Keratinocyte (primary cell): ENCODE measurements around the gene USF3. TPM values are rescaled to one million over a fixed set of nuclear protein-coding genes. Genes with fewer than 3 reads are reported as not detected.

Experiments used
- DNase-seq: peaks from one replicate; pipeline ENCODE4 v3.0.0-alpha.2; 2011; ENCODE audit warnings: low read depth, missing footprints, low spot score
- FAIRE-seq: peaks from 2 replicates; lab custom pipeline; 2011; peaks lifted over from hg19 to GRCh38; lab: Jason Lieb, UNC
- H2AFZ ChIP-seq: 2 replicates; pipeline ENCODE4 v1.6.0; 2012; ENCODE audit warnings: low read length, control low read depth, inconsistent platforms; ENCODE audit not compliant: control insufficient read depth
- H3K27ac ChIP-seq: 2 replicates; pipeline ENCODE4 v1.5.1; 2011; ENCODE audit warnings: low read length; ENCODE audit not compliant: control insufficient read depth, insufficient read depth
- H3K27me3 ChIP-seq: 3 replicates; pipeline ENCODE4 v1.6.0; 2011; ENCODE audit warnings: low read length; ENCODE audit not compliant: control insufficient read depth, insufficient read depth; ENCODE audit errors: extremely low read depth
- H3K36me3 ChIP-seq, 2 experiments: 2 replicates in 1 of 2; 3 replicates in 1 of 2; pipeline ENCODE4 v1.5.1; 2011; ENCODE audit warnings: low read length in 2 of 2, mild to moderate bottlenecking in 1 of 2; ENCODE audit not compliant: control insufficient read depth in 2 of 2, insufficient read depth in 2 of 2; ENCODE audit errors: extremely low read depth in 1 of 2
- H3K4me1 ChIP-seq: 3 replicates; pipeline ENCODE4 v1.5.1; 2011; ENCODE audit warnings: low read length; ENCODE audit not compliant: control insufficient read depth, insufficient read depth; ENCODE audit errors: extremely low read depth
- H3K4me2 ChIP-seq: 3 replicates; pipeline ENCODE4 v1.6.0; 2011; ENCODE audit warnings: low read depth, low read length; ENCODE audit not compliant: control insufficient read depth, insufficient read depth; ENCODE audit errors: extremely low read depth
- H3K4me3 ChIP-seq, 3 experiments: fragments of 200-600 bp in 1 of 3; sonication (generic) in 1 of 3; 2 replicates in 2 of 3; 3 replicates in 1 of 3; pipeline ENCODE4 v1.5.1; 2011 to 2016; ENCODE audit warnings: low read length in 3 of 3, mild to moderate bottlenecking in 3 of 3, control low read depth in 2 of 3, inconsistent platforms in 1 of 3, low read depth in 1 of 3, mixed read lengths in 1 of 3, mixed run types in 1 of 3, moderate library complexity in 1 of 3; ENCODE audit not compliant: control insufficient read depth in 2 of 3, insufficient read depth in 2 of 3; ENCODE audit errors: extremely low read depth in 1 of 3
- H3K79me2 ChIP-seq: 2 replicates; pipeline ENCODE4 v1.6.0; 2012; ENCODE audit warnings: low read length; ENCODE audit not compliant: control insufficient read depth, insufficient read depth
- H3K9ac ChIP-seq: 3 replicates; pipeline ENCODE4 v1.6.0; 2011; ENCODE audit warnings: low read length; ENCODE audit not compliant: control insufficient read depth, insufficient read depth; ENCODE audit errors: extremely low read depth
- H3K9me1 ChIP-seq: 3 replicates; pipeline ENCODE4 v1.6.0; 2011; ENCODE audit warnings: low read length; ENCODE audit not compliant: control insufficient read depth, insufficient read depth; ENCODE audit errors: extremely low read depth
- H3K9me3 ChIP-seq: 2 replicates; pipeline ENCODE4 v1.5.1; 2012; ENCODE audit warnings: low read depth, low read length; ENCODE audit not compliant: control insufficient read depth
- H4K20me1 ChIP-seq: 3 replicates; pipeline ENCODE4 v1.6.0; 2011; ENCODE audit warnings: low read length; ENCODE audit not compliant: control insufficient read depth, insufficient read depth; ENCODE audit errors: extremely low read depth
- EZH2 ChIP-seq: IDR thresholded peaks from one replicate; pipeline ENCODE4 v1.6.1; 2012; ENCODE audit warnings: inconsistent platforms, mild to moderate bottlenecking, low read length, moderate library complexity
- dilution Hi-C: fragments of 300-500 bp; cut with MboI; formaldehyde crosslinking; loops from one replicate; pipeline ENCODE4 v1.7.0; 2020; ENCODE audit warnings: low sequenced_read_pairs; ENCODE audit not compliant: extremely low pct_ligation_motif_present
- polyA plus RNA-seq, 5 experiments: library from polyadenylated mRNA; depleted of rRNA in 3 of 5; stranded (reverse) in 3 of 5; stranded (forward) in 1 of 5; unstranded in 1 of 5; fragments of >200 nt; gene quantifications; 1 replicate in 1 of 5; 2 replicates in 3 of 5; 3 replicates in 1 of 5; pipeline versions ENCODE4 v1.2.1 to v1.2.3, GENCODE V29; 2011 to 2012; ENCODE audit warnings: missing spikeins in 2 of 5, low read depth in 1 of 5, low replicate concordance in 1 of 5
- TF ChIP-seq, protein P1 (sequence below), 3 experiments: IDR thresholded peaks in 1 of 3; conservative IDR thresholded peaks in 1 of 3; optimal IDR thresholded peaks in 1 of 3; 2 replicates in 2 of 3; 3 replicates in 1 of 3; pipeline versions ENCODE3 to v1.5.1; 2011; ENCODE audit warnings: low read length in 3 of 3, mild to moderate bottlenecking in 3 of 3, moderate library complexity in 2 of 3, control low read depth in 1 of 3, inconsistent platforms in 1 of 3; ENCODE audit not compliant: insufficient read depth in 2 of 3; ENCODE audit errors: extremely low read depth in 1 of 3

USF3 gene
- polyA plus RNA-seq, 1 donor (not counting 4 experiments of a cell fraction or from before 2014, with no cell fraction given) = 8.8 TPM

DNA sequence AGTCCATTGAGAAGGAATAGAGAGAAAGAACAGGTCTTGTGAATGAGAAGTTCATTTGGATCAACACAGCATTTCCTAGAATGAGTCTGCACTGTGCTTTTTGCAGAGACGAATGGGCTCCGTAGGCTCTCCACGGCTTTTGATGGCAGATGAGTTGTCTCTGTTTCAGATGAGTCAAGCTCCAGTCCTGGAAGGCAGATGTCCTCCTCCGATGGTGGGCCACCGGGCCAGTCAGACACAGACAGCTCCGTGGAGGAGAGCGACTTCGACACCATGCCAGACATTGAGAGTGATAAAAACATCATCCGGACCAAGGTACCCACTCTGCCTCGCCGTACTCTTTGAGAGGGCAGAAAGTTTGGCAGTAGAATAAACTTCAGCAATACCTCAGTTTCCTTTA, 93.6 kb downstream of the USF3 start:
- no peaks in the 10 kb centered on the region for H3K36me3 ChIP-seq
- no peaks in the 10 kb centered on the region for H4K20me1 ChIP-seq
- no peak overlapping the region for H3K27ac ChIP-seq
- H3K9ac ChIP-seq = no peak overlapping the region
- TF ChIP-seq, protein P1, sequence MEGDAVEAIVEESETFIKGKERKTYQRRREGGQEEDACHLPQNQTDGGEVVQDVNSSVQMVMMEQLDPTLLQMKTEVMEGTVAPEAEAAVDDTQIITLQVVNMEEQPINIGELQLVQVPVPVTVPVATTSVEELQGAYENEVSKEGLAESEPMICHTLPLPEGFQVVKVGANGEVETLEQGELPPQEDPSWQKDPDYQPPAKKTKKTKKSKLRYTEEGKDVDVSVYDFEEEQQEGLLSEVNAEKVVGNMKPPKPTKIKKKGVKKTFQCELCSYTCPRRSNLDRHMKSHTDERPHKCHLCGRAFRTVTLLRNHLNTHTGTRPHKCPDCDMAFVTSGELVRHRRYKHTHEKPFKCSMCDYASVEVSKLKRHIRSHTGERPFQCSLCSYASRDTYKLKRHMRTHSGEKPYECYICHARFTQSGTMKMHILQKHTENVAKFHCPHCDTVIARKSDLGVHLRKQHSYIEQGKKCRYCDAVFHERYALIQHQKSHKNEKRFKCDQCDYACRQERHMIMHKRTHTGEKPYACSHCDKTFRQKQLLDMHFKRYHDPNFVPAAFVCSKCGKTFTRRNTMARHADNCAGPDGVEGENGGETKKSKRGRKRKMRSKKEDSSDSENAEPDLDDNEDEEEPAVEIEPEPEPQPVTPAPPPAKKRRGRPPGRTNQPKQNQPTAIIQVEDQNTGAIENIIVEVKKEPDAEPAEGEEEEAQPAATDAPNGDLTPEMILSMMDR (optimal IDR thresholded peaks at IDR 0.05 in 1 of 3, IDR thresholded peaks at IDR 0.05 in 1 of 3, conservative IDR thresholded peaks at IDR 0.05 in 1 of 3; ENCODE audit: extremely low read depth in 1 of 3, insufficient read depth in 2 of 3, low read length in 3 of 3) = no peak
- no peak for TF ChIP-seq EZH2
- H3K79me2 ChIP-seq = no peaks in the 10 kb centered on the region
- FAIRE-seq = no peak
- no peaks in the 10 kb centered on the region for H3K9me1 ChIP-seq
- no peak overlapping the region for H3K4me3 ChIP-seq
- no peaks in the 10 kb centered on the region for H3K4me1 ChIP-seq
- DNase-seq = no peak
- H3K4me2 ChIP-seq = no peak overlapping the region
- H3K9me3 ChIP-seq = no peaks in the 10 kb centered on the region
- no peak overlapping the region for H2AFZ ChIP-seq
- dilution Hi-C loops = loop anchor here (25.0 kb wide), 1 partner anchor 116 kb away; no protein-coding TSS in a partner anchor
- peaks cover 4% of the 10 kb centered on the region for H3K27me3 ChIP-seq

DNA sequence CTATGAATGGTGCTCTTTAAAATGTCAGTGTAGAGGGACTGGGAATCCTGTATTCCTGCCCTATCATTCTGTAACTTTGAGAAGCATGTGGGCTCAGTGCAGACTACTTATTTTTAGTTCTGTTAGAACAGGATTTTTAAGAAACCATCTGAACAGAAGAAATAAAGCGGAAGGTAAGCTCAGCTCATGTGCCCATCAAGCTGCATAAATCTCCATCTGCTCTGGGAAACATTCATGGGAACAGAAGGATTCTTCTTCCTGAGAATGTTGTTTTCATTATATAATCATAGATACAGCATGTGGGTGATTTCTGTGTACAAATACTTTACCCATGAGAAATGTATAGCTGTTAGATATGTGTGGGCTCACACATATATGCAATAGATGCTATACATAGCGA, 94.2 kb downstream of the USF3 start:
- H3K79me2 ChIP-seq = no peaks in the 10 kb centered on the region
- dilution Hi-C loops = loop anchor here (25.0 kb wide), 1 partner anchor 115 kb away; no protein-coding TSS in a partner anchor
- no peak overlapping the region for H3K4me2 ChIP-seq
- no peak for TF ChIP-seq EZH2
- TF ChIP-seq, protein P1 (optimal IDR thresholded peaks at IDR 0.05 in 1 of 3, IDR thresholded peaks at IDR 0.05 in 1 of 3, conservative IDR thresholded peaks at IDR 0.05 in 1 of 3; ENCODE audit: extremely low read depth in 1 of 3, insufficient read depth in 2 of 3, low read length in 3 of 3) = no peak
- DNase-seq (no peak), FAIRE-seq (no peak)
- H3K4me1 ChIP-seq = no peaks in the 10 kb centered on the region
- H3K9me1 ChIP-seq = no peaks in the 10 kb centered on the region
- H2AFZ ChIP-seq = no peak overlapping the region
- peaks cover 3% of the 10 kb centered on the region for H3K27me3 ChIP-seq
- H3K9ac ChIP-seq = no peak overlapping the region
- no peaks in the 10 kb centered on the region for H4K20me1 ChIP-seq
- no peak overlapping the region for H3K27ac ChIP-seq
- H3K36me3 ChIP-seq = no peaks in the 10 kb centered on the region
- no peaks in the 10 kb centered on the region for H3K9me3 ChIP-seq
- H3K4me3 ChIP-seq = no peak overlapping the region
